HCT116 (cell line): Measurements from ENCODE around the gene PCSK6. TPM values are rescaled to one million over a fixed set of nuclear protein-coding genes. Genes with fewer than 3 reads are reported as not detected.

ENCODE experiments used
- ATAC-seq: fragments of 200-7000 bp; cut with Tn5 transposase; 2 replicates; pipeline ENCODE4 v1.9.1; 2020; ENCODE audit warnings: mild to moderate bottlenecking, moderate library complexity
- BruUV-seq: library from RNA; stranded (reverse); fragments of 400-500 nt; replicated peaks from 2 replicates; lab custom pipeline; 2021; lab: Mats Ljungman, UMichigan
- CTCF ChIA-PET: fragments of 300-600 bp; sonication (Branson Sonifier 250); formaldehyde crosslinking; loops from one replicate; lab custom pipeline; 2021; ENCODE audit warnings: antibody characterized with exemption; lab: Charles Lee
- POLR2A ChIA-PET: fragments of 300-600, 350-600 bp; sonication (Branson Sonifier 250); formaldehyde crosslinking; loops from one replicate; lab custom pipeline; 2021; ENCODE audit warnings: antibody characterized with exemption; lab: Charles Lee
- RAD21 ChIA-PET, 2 experiments: fragments of 300-600 bp; sonication (Branson Sonifier 250); formaldehyde crosslinking; loops; one replicate each; lab custom pipeline; 2023; ENCODE audit warnings: low total read pairs in 2 of 2; ENCODE audit not compliant: uncharacterized antibody in 2 of 2, unreplicated experiment in 2 of 2, low non-redundant PET in 1 of 2; lab: Charles Lee
- DNase-seq: peaks from one replicate; pipeline ENCODE4 v3.0.0-alpha.2; 2010; ENCODE audit warnings: low read depth, low spot score
- H2AFZ ChIP-seq: fragments of 200-600 bp; shearing (Covaris generic), sonication (generic); 2 replicates; pipeline ENCODE4 v1.6.1; 2017; ENCODE audit warnings: low read depth, mixed run types, mixed read lengths, antibody characterized with exemption, low read length; ENCODE audit not compliant: poor library complexity, severe bottlenecking
- H3K27ac ChIP-seq: 2 replicates; pipeline ENCODE4 v1.5.1; 2012; ENCODE audit warnings: low read depth, low read length
- H3K27me3 ChIP-seq: fragments of 200-600 bp; sonication (generic); 2 replicates; pipeline ENCODE4 v1.6.1; 2016; ENCODE audit warnings: mixed run types, low read length, mixed read lengths; ENCODE audit not compliant: insufficient read depth
- H3K36me3 ChIP-seq, 2 experiments: fragments of 200-500 bp in 1 of 2; fragments of 200-600 bp in 1 of 2; sonication (Bioruptor generic) in 1 of 2; sonication (generic) in 1 of 2; 2 replicates each; pipeline versions ENCODE4 v1.5.1 to v1.6.1; 2014 to 2016; ENCODE audit warnings: low read length in 2 of 2, inconsistent platforms in 1 of 2, mixed read lengths in 1 of 2, mixed run types in 1 of 2; ENCODE audit not compliant: insufficient read depth in 2 of 2, control insufficient read depth in 1 of 2
- H3K4me1 ChIP-seq, 2 experiments: fragments of 200-600 bp in 1 of 2; sonication (generic) in 1 of 2; 2 replicates each; pipeline versions ENCODE4 v1.5.1 to v1.6.1; 2012 to 2017; ENCODE audit warnings: low read length in 2 of 2, inconsistent platforms in 1 of 2, mild to moderate bottlenecking in 1 of 2, mixed read lengths in 1 of 2, mixed run types in 1 of 2, moderate library complexity in 1 of 2; ENCODE audit not compliant: insufficient read depth in 2 of 2, control insufficient read depth in 1 of 2
- H3K4me2 ChIP-seq: fragments of 200-600 bp; sonication (generic); 2 replicates; pipeline ENCODE4 v1.6.1; 2017; ENCODE audit warnings: mixed run types, low read length, mixed read lengths
- H3K4me3 ChIP-seq, 2 experiments: fragments of 200-600 bp in 1 of 2; sonication (generic) in 1 of 2; replicated peaks in 1 of 2; 2 replicates each; pipeline ENCODE4 v1.5.1; 2011 to 2016; ENCODE audit warnings: low read length in 2 of 2, control low read depth in 1 of 2, low read depth in 1 of 2, mild to moderate bottlenecking in 1 of 2, mixed read lengths in 1 of 2, mixed run types in 1 of 2
- H3K79me2 ChIP-seq: fragments of 200-600 bp; sonication (generic); 2 replicates; pipeline ENCODE4 v1.6.1; 2017; ENCODE audit warnings: mild to moderate bottlenecking, mixed run types, low read length, moderate library complexity, mixed read lengths; ENCODE audit not compliant: insufficient read depth
- H3K9ac ChIP-seq: fragments of 200-600 bp; sonication (generic); 2 replicates; pipeline ENCODE4 v1.6.1; 2016; ENCODE audit warnings: low read length, mixed read lengths
- H3K9me2 ChIP-seq: fragments of 200-600 bp; sonication (generic), shearing (Covaris generic); 2 replicates; pipeline ENCODE4 v1.6.1; 2017; ENCODE audit warnings: mixed run types, mild to moderate bottlenecking, moderate library complexity; ENCODE audit not compliant: insufficient read depth
- H3K9me3 ChIP-seq, 2 experiments: fragments of 200-500 bp in 1 of 2; fragments of 200-600 bp in 1 of 2; sonication (Bioruptor generic) in 1 of 2; sonication (generic) in 1 of 2; 2 replicates each; pipeline ENCODE4 v1.6.1; 2014 to 2017; ENCODE audit warnings: low read length in 2 of 2, mixed read lengths in 2 of 2, inconsistent platforms in 1 of 2, low read depth in 1 of 2, mild to moderate bottlenecking in 1 of 2, mixed run types in 1 of 2, moderate library complexity in 1 of 2; ENCODE audit not compliant: control insufficient read depth in 1 of 2, insufficient read depth in 1 of 2
- H4K20me1 ChIP-seq: fragments of 200-600 bp; sonication (generic), shearing (Covaris generic); 2 replicates; pipeline ENCODE4 v1.6.1; 2017; ENCODE audit warnings: mixed run types, mild to moderate bottlenecking, moderate library complexity; ENCODE audit not compliant: insufficient read depth
- CTCF ChIP-seq, 3 experiments: fragments of 200-600 bp in 1 of 3; sonication (generic) in 1 of 3; IDR thresholded peaks in 2 of 3; conservative IDR thresholded peaks in 1 of 3; 2 replicates each; pipeline ENCODE4 v1.5.1; 2012 to 2017; ENCODE audit warnings: low read depth in 2 of 3, low read length in 2 of 3, antibody characterized with exemption in 1 of 3, borderline replicate concordance in 1 of 3, control low read depth in 1 of 3, mild to moderate bottlenecking in 1 of 3, mixed read lengths in 1 of 3, mixed run types in 1 of 3, moderate library complexity in 1 of 3; ENCODE audit not compliant: insufficient read depth in 1 of 3
- ELF1 ChIP-seq: IDR thresholded peaks from 2 replicates; pipeline ENCODE4 v1.6.1; 2012; ENCODE audit warnings: low read depth, borderline replicate concordance
- EZH2phosphoT487 ChIP-seq: fragments of 200-600 bp; IDR thresholded peaks from 2 replicates; pipeline ENCODE4 v1.6.1; 2018; ENCODE audit warnings: antibody characterized with exemption, borderline replicate concordance
- FOSL1 ChIP-seq: IDR thresholded peaks from 2 replicates; pipeline ENCODE4 v1.6.1; 2012; ENCODE audit warnings: low read depth
- POLR2A ChIP-seq: IDR thresholded peaks from 2 replicates; pipeline ENCODE4 v1.7.0; 2011; ENCODE audit warnings: borderline replicate concordance; ENCODE audit not compliant: insufficient read depth, insufficient read length; ENCODE audit errors: extremely low read depth
- POLR2AphosphoS5 ChIP-seq: IDR thresholded peaks from 2 replicates; pipeline ENCODE4 v1.6.1; 2011; ENCODE audit warnings: mild to moderate bottlenecking, low read depth, low read length, moderate library complexity
- RAD21 ChIP-seq: IDR thresholded peaks from 2 replicates; pipeline ENCODE4 v1.6.1; 2012; ENCODE audit warnings: low read depth, mild to moderate bottlenecking
- REST ChIP-seq: IDR thresholded peaks from 2 replicates; pipeline ENCODE4 v1.6.1; 2012; ENCODE audit warnings: low read depth
- SIN3A ChIP-seq: IDR thresholded peaks from 2 replicates; pipeline ENCODE4 v1.6.1; 2012; ENCODE audit warnings: low read depth
- SP1 ChIP-seq: IDR thresholded peaks from 2 replicates; pipeline ENCODE4 v1.6.1; 2012; ENCODE audit warnings: low read depth
- SRF ChIP-seq: IDR thresholded peaks from 2 replicates; pipeline ENCODE4 v1.6.1; 2012; ENCODE audit warnings: low read depth
- TCF7L2 ChIP-seq: IDR thresholded peaks from 2 replicates; pipeline ENCODE4 v1.7.0; 2011; ENCODE audit warnings: borderline replicate concordance, inconsistent platforms; ENCODE audit not compliant: insufficient read depth, insufficient read length; ENCODE audit errors: extremely low read depth
- YY1 ChIP-seq: IDR thresholded peaks from 2 replicates; pipeline ENCODE4 v1.6.1; 2011; ENCODE audit warnings: low read length, low read depth, moderate library complexity, mild to moderate bottlenecking; ENCODE audit not compliant: insufficient replicate concordance; ENCODE audit errors: extremely low read depth
- ZBTB33 ChIP-seq: IDR thresholded peaks from 2 replicates; pipeline ENCODE4 v1.6.1; 2011; ENCODE audit warnings: mild to moderate bottlenecking, low read length, moderate library complexity; ENCODE audit not compliant: insufficient replicate concordance; ENCODE audit errors: extremely low read depth
- ZFX ChIP-seq: fragments of 450-650 bp; IDR thresholded peaks from 2 replicates; pipeline ENCODE4 v1.6.1; 2017
- intact Hi-C: fragments of 100-400 bp; cut with micrococcal nuclease; formaldehyde crosslinking; loops from 2 replicates; pipeline ENCODE4 v1.10.0; 2022
- total RNA-seq: library from RNA; stranded (reverse); gene quantifications from one replicate; pipeline ENCODE4 v1.2.1, GENCODE V29; 2021; ENCODE audit not compliant: unreplicated experiment

PCSK6 gene
- total RNA-seq, 1 experiment from 2014 or later: 13.5 TPM

- Histone ChIP-seq H3K4me3 (no peak overlapping the region), H3K4me1 (no peaks in the 10 kb centered on the region), H3K27me3 (no peaks in the 10 kb centered on the region), H3K9ac (no peak overlapping the region), H3K27ac (no peak overlapping the region), H3K79me2 (peaks cover 5% of the 10 kb centered on the region), H3K9me3 (no peaks in the 10 kb centered on the region), H4K20me1 (no peaks in the 10 kb centered on the region), H3K36me3 (no peaks in the 10 kb centered on the region), H2AFZ (no peak overlapping the region), H3K4me2 (no peak overlapping the region), H3K9me2 (no peaks in the 10 kb centered on the region)
- DNase-seq: no peak
- BruUV-seq: no TSS peak
- intact Hi-C loops: no loop called here
- ChIA-PET CTCF (no interaction called here), POLR2A (no interaction called here), RAD21 (no interaction called here)
- ATAC-seq: no peak
- TF ChIP-seq ZBTB33 (no peak), TCF7L2 (no peak), ZFX (no peak), EZH2phosphoT487 (no peak), YY1 (no peak), RAD21 (no peak), REST (no peak), POLR2A (no peak), FOSL1 (no peak), POLR2AphosphoS5 (no peak), SRF (no peak), SIN3A (no peak), ELF1 (no peak), SP1 (no peak), CTCF (IDR thresholded peaks at IDR 0.05 in 2 of 3, conservative IDR thresholded peaks at IDR 0.05 in 1 of 3; ENCODE audit: borderline replicate concordance in 1 of 3, insufficient read depth in 1 of 3, low read depth in 2 of 3, low read length in 2 of 3) (no peak)
Observed at GRCh38 chr15:101458908-101459578, 30.5 kb downstream of the PCSK6 start.
